HepG2 (cell line): Measurements from ENCODE around the gene C11orf65. TPM values are rescaled to one million over a fixed set of nuclear protein-coding genes. Genes with fewer than 3 reads are reported as not detected.

Source experiments
- AHDC1 ChIP-seq: sonication (generic); formaldehyde crosslinking; IDR thresholded peaks from 2 replicates; pipeline ENCODE4 v1.5.1; 2020; ENCODE audit warnings: mild to moderate bottlenecking, missing genetic modification reagents, borderline replicate concordance
- ELF3 ChIP-seq: IDR thresholded peaks from 2 replicates; pipeline ENCODE4 v1.6.1; 2016; ENCODE audit warnings: missing genetic modification reagents, missing compliant biosample characterization
- IKZF1 ChIP-seq: fragments of 450-650 bp; IDR thresholded peaks from 2 replicates; pipeline ENCODE4 v1.7.1; 2016
- KDM2A ChIP-seq: sonication (generic); formaldehyde crosslinking; IDR thresholded peaks from 2 replicates; pipeline ENCODE4 v1.4.0; 2020; ENCODE audit warnings: low read depth, missing genetic modification reagents, borderline replicate concordance
- LBX2 ChIP-seq: sonication (generic); formaldehyde crosslinking; IDR thresholded peaks from 2 replicates; pipeline ENCODE4 v1.5.0; 2020; ENCODE audit warnings: missing genetic modification reagents, mild to moderate bottlenecking, borderline replicate concordance
- MAFG ChIP-seq: sonication (generic); formaldehyde crosslinking; IDR thresholded peaks from 2 replicates; pipeline ENCODE4 v1.5.1; 2020; ENCODE audit warnings: mild to moderate bottlenecking, missing genetic modification reagents
- NR2C2 ChIP-seq: sonication (generic); formaldehyde crosslinking; IDR thresholded peaks from 2 replicates; pipeline ENCODE4 v1.4.0; 2020; ENCODE audit warnings: missing genetic modification reagents, mild to moderate bottlenecking, moderate library complexity, borderline replicate concordance
- PCBP1 ChIP-seq: fragments of 200-400 bp; formaldehyde crosslinking; IDR thresholded peaks from 2 replicates; pipeline ENCODE4 v1.6.1; 2017; ENCODE audit warnings: mild to moderate bottlenecking, low read depth, low read length, borderline replicate concordance
- PLRG1 ChIP-seq: fragments of 450-650 bp; conservative IDR thresholded peaks from 2 replicates; pipeline ENCODE4 v1.6.1; 2016
- PREB ChIP-seq: sonication (generic); formaldehyde crosslinking; IDR thresholded peaks from 2 replicates; pipeline ENCODE4 v1.4.0; 2020; ENCODE audit warnings: missing genetic modification reagents
- RFXANK ChIP-seq: IDR thresholded peaks from 2 replicates; pipeline ENCODE4 v1.6.1; 2016
- SETDB1 ChIP-seq: sonication (generic); formaldehyde crosslinking; IDR thresholded peaks from 2 replicates; pipeline ENCODE4 v1.5.1; 2020; ENCODE audit warnings: missing genetic modification reagents, mild to moderate bottlenecking, borderline replicate concordance
- TBX3 ChIP-seq: fragments of 450-650 bp; IDR thresholded peaks from 2 replicates; pipeline ENCODE4 v1.6.1; 2017; ENCODE audit warnings: antibody characterized with exemption, mild to moderate bottlenecking, inconsistent platforms, borderline replicate concordance
- TCF7 ChIP-seq: sonication (generic); IDR thresholded peaks from 2 replicates; pipeline ENCODE4 v1.6.1; 2016; ENCODE audit warnings: antibody characterized with exemption, low read depth
- THAP11 ChIP-seq: IDR thresholded peaks from 2 replicates; pipeline ENCODE4 v1.6.1; 2016; ENCODE audit warnings: missing biosample characterization, missing genetic modification reagents
- ZBTB37 ChIP-seq: sonication (generic); formaldehyde crosslinking; IDR thresholded peaks from 2 replicates; pipeline ENCODE4 v1.4.0; 2020; ENCODE audit warnings: mild to moderate bottlenecking, missing genetic modification reagents
- ZBTB42 ChIP-seq: sonication (generic); formaldehyde crosslinking; IDR thresholded peaks from 2 replicates; pipeline ENCODE4 v1.5.0; 2020; ENCODE audit warnings: mild to moderate bottlenecking, missing genetic modification reagents
- ZFX ChIP-seq: sonication (generic); formaldehyde crosslinking; IDR thresholded peaks from 2 replicates; pipeline ENCODE4 v1.4.0; 2020; ENCODE audit warnings: mild to moderate bottlenecking, low read depth, missing genetic modification reagents, moderate library complexity
- ZMYM3 ChIP-seq: sonication (generic); formaldehyde crosslinking; IDR thresholded peaks from 2 replicates; pipeline ENCODE4 v1.5.1; 2020; ENCODE audit warnings: mild to moderate bottlenecking, missing genetic modification reagents
- ZNF143 ChIP-seq: sonication (generic); formaldehyde crosslinking; IDR thresholded peaks from 2 replicates; pipeline ENCODE4 v1.4.0; 2020; ENCODE audit warnings: missing genetic modification reagents
- ZNF331 ChIP-seq: sonication (generic); formaldehyde crosslinking; IDR thresholded peaks from 2 replicates; pipeline ENCODE4 v1.4.0; 2020; ENCODE audit warnings: missing genetic modification reagents
- ZNF432 ChIP-seq: sonication (generic); formaldehyde crosslinking; IDR thresholded peaks from 2 replicates; pipeline ENCODE4 v1.5.0; 2020; ENCODE audit warnings: missing genetic modification reagents, mild to moderate bottlenecking, borderline replicate concordance
- ZNF510 ChIP-seq: sonication (generic); formaldehyde crosslinking; IDR thresholded peaks from 2 replicates; pipeline ENCODE4 v1.4.0; 2020; ENCODE audit warnings: low read depth, mild to moderate bottlenecking, missing genetic modification reagents
- ZNF850 ChIP-seq: sonication (generic); formaldehyde crosslinking; conservative IDR thresholded peaks from 2 replicates; pipeline ENCODE4 v1.9.0; 2021; ENCODE audit warnings: mild to moderate bottlenecking, missing genetic modification reagents
- polyA plus RNA-seq, 8 experiments: library from polyadenylated mRNA; depleted of rRNA in 3 of 8; stranded (reverse) in 7 of 8; unstranded in 1 of 8; fragments of >200 nt; fragmentation: Illumina TruSeq in 4 of 8; extraction: Trizol in 4 of 8; gene quantifications; 2 replicates each; pipeline versions ENCODE4 v1.2.1 to v1.2.3, GENCODE V29; 2011 to 2016; ENCODE audit warnings: low read depth in 4 of 8, missing spikeins in 1 of 8, mixed read lengths in 1 of 8; ENCODE audit not compliant: insufficient read depth in 1 of 8
- total RNA-seq, 5 experiments: library from RNA; depleted of rRNA; stranded (reverse); fragments of >200 nt; fragmentation: Illumina TruSeq; extraction: Trizol; gene quantifications; 2 replicates each; pipeline ENCODE4 v1.2.3, GENCODE V29; 2016; ENCODE audit warnings: low read depth in 1 of 5

The C11orf65 gene
- total and polyA plus RNA-seq, 2 of the 13 experiments (the other 11 are each of a cell fraction or from before 2014, with no cell fraction given): 0.38 to 0.42 TPM

- TF ChIP-seq PREB (CRISPR knock-in tag) (no peak), IKZF1 (no peak), ZNF432 (CRISPR knock-in tag) (no peak), ZFX (peak; percentile 93), KDM2A (peak; percentile 83), MAFG (CRISPR knock-in tag) (no peak), ZMYM3 (CRISPR knock-in tag) (no peak), PCBP1 (no peak), NR2C2 (CRISPR knock-in tag) (peak; percentile 81; the same call in 1 of the 2 replicates), TBX3 (no peak), AHDC1 (peak; percentile 16; the same call in 1 of the 2 replicates), TCF7 (no peak), THAP11 (CRISPR knock-in tag) (peak; percentile 85), PLRG1 (no peak), ELF3 (CRISPR knock-in tag) (no peak; the same call in 1 of the 2 replicates), ZBTB37 (CRISPR knock-in tag) (no peak), ZNF510 (CRISPR knock-in tag) (no peak), LBX2 (CRISPR knock-in tag) (no peak), ZNF143 (CRISPR knock-in tag) (no peak), RFXANK (CRISPR knock-in tag) (no peak), ZNF850 (CRISPR knock-in tag) (no peak), ZBTB42 (no peak), SETDB1 (CRISPR knock-in tag) (no peak), ZNF331 (CRISPR knock-in tag) (no peak)
Observed at GRCh38 chr11:108467091-108467823, at the start of gene C11orf65 (continued).
